ENCODE results near the gene EZH1. TPM values are rescaled to one million over a fixed set of nuclear protein-coding genes. Genes with fewer than 3 reads are reported as not detected.

Gene EZH1
- total RNA-seq, 5 donors from 2014 or later (not counting 1 experiment from before 2014, with no cell fraction given), result 87.1 to 161 (median 146) TPM

DNA sequence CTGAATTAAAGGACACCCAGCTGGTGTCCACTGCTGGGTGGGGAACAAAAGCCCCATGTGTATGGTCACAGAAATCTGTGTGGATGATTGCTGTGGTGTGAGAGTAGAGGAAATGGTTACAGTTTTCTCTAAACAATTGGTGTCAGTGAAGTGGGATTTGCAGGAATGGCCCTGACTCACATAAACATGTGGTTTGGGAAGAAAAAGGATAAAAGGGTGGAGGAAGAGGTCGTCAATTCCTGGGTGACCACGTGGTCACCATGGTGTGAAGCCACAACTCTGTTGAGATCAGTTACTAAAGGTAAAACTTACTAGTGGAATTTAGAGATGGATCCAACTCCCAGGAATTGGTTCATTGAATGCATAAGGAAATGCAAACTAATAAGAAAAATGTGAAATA, 89.3 kb downstream of the EZH1 start:
- Histone ChIP-seq H3K36me3 (ENCODE audit: control insufficient read depth in 2 of 2, extremely low read depth in 1 of 2, insufficient read depth in 1 of 2, low read length in 1 of 2) (no peaks in the 10 kb centered on the region), H3K27me3 (replicated peaks in 1 of 2; ENCODE audit: control insufficient read depth in 2 of 2, extremely low read depth in 1 of 2, insufficient read depth in 2 of 2, low read length in 1 of 2) (peaks cover 2 to 26% of the 10 kb centered on the region in 2 experiments), H3K4me3 (ENCODE audit: control insufficient read depth in 1 of 2, extremely low read depth in 1 of 2, low read length in 1 of 2) (no peak overlapping the region), H3K4me1 (ENCODE audit: control insufficient read depth in 1 of 2, extremely low read depth in 1 of 2, insufficient read depth in 2 of 2, low read length in 2 of 2) (peaks cover 0 to 20% of the 10 kb centered on the region in 2 experiments), H3K9me3 (no peaks in the 10 kb centered on the region), H3K27ac (ENCODE audit: low read length) (no peak overlapping the region)
- 55% methylated on average over 2 of the region's 2 CpGs for WGBS (ENCODE audit: insufficient coverage)
- POLR2A ChIA-PET, result no interaction called here
- H3K4me3 Mint-ChIP-seq, result no peak overlapping the region
- CTCF ChIA-PET, result no interaction called here
- peaks cover 12 to 16% of the 10 kb centered on the region in 2 donors for H3K27me3 Mint-ChIP-seq
- H3K36me3 Mint-ChIP-seq, result no peaks in the 10 kb centered on the region
- no peak overlapping the region for H3K27ac Mint-ChIP-seq
- ATAC-seq (replicated peaks in 1 of 4) (no peak), DNase-seq (no peak)
- no peaks in the 10 kb centered on the region for H3K9me3 Mint-ChIP-seq
- H3K4me1 Mint-ChIP-seq, result peaks cover 16 to 25% (median 20%) of the 10 kb centered on the region in 3 donors

DNA sequence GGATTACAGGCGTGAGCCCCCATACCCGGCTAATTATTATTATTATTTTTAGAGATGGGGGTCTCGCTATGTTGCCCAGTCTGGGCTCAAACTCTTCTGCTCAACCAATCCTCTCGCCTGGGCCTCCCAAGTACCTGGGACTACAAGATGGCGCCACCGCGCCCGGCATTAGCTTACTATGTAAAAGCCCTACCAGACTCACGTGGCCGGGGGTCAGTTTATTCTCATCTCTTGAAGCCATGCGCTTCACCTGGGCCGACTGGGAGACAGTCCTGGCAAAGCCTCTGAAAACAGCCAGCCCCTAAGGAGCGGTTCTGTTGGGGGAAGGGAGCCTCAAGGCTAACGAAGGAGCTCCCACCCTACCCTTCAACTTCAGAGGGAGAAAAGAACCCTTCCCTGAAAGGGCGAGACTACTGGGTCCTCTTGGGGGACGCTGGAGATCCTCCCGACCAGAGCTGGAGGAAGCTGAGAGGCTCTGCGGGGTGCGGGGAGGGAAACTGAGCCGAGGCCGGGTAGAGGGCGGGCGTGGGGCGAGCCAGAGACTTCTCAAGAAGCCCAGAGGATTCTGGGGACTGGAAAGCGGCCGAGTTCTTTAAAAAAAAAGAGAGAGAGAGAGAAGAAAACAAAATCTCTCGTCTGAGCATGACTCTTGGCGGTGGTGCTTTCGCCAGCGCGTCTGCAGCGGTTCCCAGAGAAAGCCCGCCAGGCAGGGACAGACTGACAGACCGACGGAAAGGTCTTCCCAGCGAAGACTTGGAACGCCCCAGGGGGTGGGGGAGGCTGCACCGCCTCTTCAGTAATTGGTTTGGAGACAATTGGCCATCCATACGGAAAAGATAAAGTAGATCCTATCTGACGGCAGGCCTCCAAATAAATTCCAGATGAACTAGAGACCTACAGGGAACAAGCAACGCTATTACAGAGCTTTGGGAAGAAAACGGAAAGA, 91.4 kb downstream of the EZH1 start:
- Histone ChIP-seq H3K27ac (ENCODE audit: low read length) (no peak overlapping the region), H3K9me3 (no peaks in the 10 kb centered on the region), H3K4me1 (ENCODE audit: control insufficient read depth in 1 of 2, extremely low read depth in 1 of 2, insufficient read depth in 2 of 2, low read length in 2 of 2) (peaks cover 0 to 7% of the 10 kb centered on the region in 2 experiments), H3K27me3 (replicated peaks in 1 of 2; ENCODE audit: control insufficient read depth in 2 of 2, extremely low read depth in 1 of 2, insufficient read depth in 2 of 2, low read length in 1 of 2) (peaks cover 2 to 26% of the 10 kb centered on the region in 2 experiments), H3K36me3 (ENCODE audit: control insufficient read depth in 2 of 2, extremely low read depth in 1 of 2, insufficient read depth in 1 of 2, low read length in 1 of 2) (no peaks in the 10 kb centered on the region), H3K4me3 (ENCODE audit: control insufficient read depth in 1 of 2, extremely low read depth in 1 of 2, low read length in 1 of 2) (peak overlapping the region in 1 of 2 donors; percentile 3)
- Mint-ChIP-seq H3K27me3 (peaks cover 12 to 16% of the 10 kb centered on the region in 2 donors), H3K9me3 (no peaks in the 10 kb centered on the region), H3K4me3 (no peak overlapping the region), H3K36me3 (no peaks in the 10 kb centered on the region), H3K27ac (no peak overlapping the region), H3K4me1 (peaks cover 5 to 12% (median 11%) of the 10 kb centered on the region in 3 donors)
- ChIA-PET CTCF (no interaction called here), POLR2A (no interaction called here)
- WGBS (ENCODE audit: insufficient coverage), result 34% methylated on average over 23 of the region's 42 CpGs
- no peak for ATAC-seq (replicated peaks in 1 of 4)
- DNase-seq, result no peak

DNA sequence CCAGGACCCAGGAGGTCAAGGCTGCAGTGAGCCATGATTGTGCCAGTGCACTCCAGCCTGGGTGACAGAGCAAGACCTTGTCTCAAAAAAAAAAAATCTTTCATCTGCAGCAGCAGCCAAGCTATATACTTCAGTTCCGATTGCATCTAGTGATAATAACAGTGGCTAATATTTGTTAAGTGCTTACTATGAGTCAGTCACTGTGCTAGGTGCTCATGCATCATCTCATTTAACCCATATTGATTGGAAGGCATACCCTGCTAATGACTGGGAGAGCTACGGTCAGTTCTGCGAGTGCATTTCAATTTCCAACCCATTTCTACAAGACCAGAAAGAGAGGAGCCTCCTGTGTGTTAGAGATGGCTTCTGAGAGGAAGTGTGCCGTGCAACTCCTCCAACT, 93.4 kb downstream of the EZH1 start:
- H3K27ac Mint-ChIP-seq, result no peak overlapping the region
- WGBS (ENCODE audit: insufficient coverage), result no CpG with 5 or more reads among the region's 4 CpGs

More for the DNA sequence above, 93.4 kb downstream of the EZH1 start:
- Mint-ChIP-seq H3K27me3 (peaks cover 12 to 16% of the 10 kb centered on the region in 2 donors), H3K4me1 (peaks cover 0 to 6% (median 5%) of the 10 kb centered on the region in 3 donors), H3K4me3 (no peak overlapping the region), H3K36me3 (no peaks in the 10 kb centered on the region), H3K9me3 (no peaks in the 10 kb centered on the region)
- ChIA-PET POLR2A (no interaction called here), CTCF (interaction anchor here in 1 of 2 donors (0.7 kb wide), 1 partner anchor 34 kb away, joined by 6 read pairs; no protein-coding TSS in a partner anchor)
- no peak overlapping the region for H3K4me3 ChIP-seq (ENCODE audit: control insufficient read depth in 1 of 2, extremely low read depth in 1 of 2, low read length in 1 of 2)
- H3K27ac ChIP-seq (ENCODE audit: low read length), result no peak overlapping the region
- H3K4me1 ChIP-seq (ENCODE audit: control insufficient read depth in 1 of 2, extremely low read depth in 1 of 2, insufficient read depth in 2 of 2, low read length in 2 of 2), result peaks cover 0 to 6% of the 10 kb centered on the region in 2 experiments
- H3K36me3 ChIP-seq (ENCODE audit: control insufficient read depth in 2 of 2, extremely low read depth in 1 of 2, insufficient read depth in 1 of 2, low read length in 1 of 2), result no peaks in the 10 kb centered on the region
- peaks cover 2 to 26% of the 10 kb centered on the region in 2 experiments for H3K27me3 ChIP-seq (replicated peaks in 1 of 2; ENCODE audit: control insufficient read depth in 2 of 2, extremely low read depth in 1 of 2, insufficient read depth in 2 of 2, low read length in 1 of 2)
- ATAC-seq (replicated peaks in 1 of 4) (no peak), DNase-seq (no peak)
- no peaks in the 10 kb centered on the region for H3K9me3 ChIP-seq

Other genes starting within 250 kb of the EZH1 start
- gene NAGLU, start 208.8 kb downstream of the EZH1 start, total RNA-seq, result 10 to 100 TPM; 13.2 to 35.1 (median 28.8) TPM
- 1 to 10 TPM; 1.2 to 2.2 (median 1.4) TPM for gene HSD17B1, start 192.1 kb downstream of the EZH1 start, total RNA-seq
- 10 to 100 TPM; 43.2 to 79.0 (median 74.9) TPM for gene COASY, start 182.9 kb downstream of the EZH1 start, total RNA-seq
- gene MLX, start 177.9 kb downstream of the EZH1 start, total RNA-seq, result 10 to 100 TPM; 31.4 to 68.9 (median 61.2) TPM
- gene PSMC3IP, start 167.3 kb downstream of the EZH1 start, total RNA-seq, result 1 to 10 TPM; 2.2 to 4.3 (median 3.2) TPM
- gene RETREG3, start 135.7 kb downstream of the EZH1 start, total RNA-seq, result 100 to 1,000 TPM in 3 of 5 donors, 10 to 100 TPM in 2; 72.4 to 150 (median 139) TPM
- gene TUBG1, start 135.4 kb downstream of the EZH1 start, total RNA-seq, result 10 to 100 TPM in 3 of 5 donors, 1 to 10 TPM in 2; 6.5 to 18.9 (median 16.2) TPM
- gene TUBG2, start 85.8 kb downstream of the EZH1 start, total RNA-seq, result 10 to 100 TPM; 13.7 to 22.3 (median 20.5) TPM
- 1 to 10 TPM in 1 of 5 donors, under 1 TPM in 4; 0.13 to 2.5 (median 0.58) TPM for gene PLEKHH3, start 68.0 kb downstream of the EZH1 start, total RNA-seq
- 1 to 10 TPM in 4 of 5 donors, under 1 TPM in 1; 0.53 to 7.8 (median 1.3) TPM for gene CCR10, start 63.2 kb downstream of the EZH1 start, total RNA-seq
- gene CNTNAP1, start 62.5 kb downstream of the EZH1 start, total RNA-seq, result 10 to 100 TPM in 1 of 5 donors, 1 to 10 TPM in 4; 2.2 to 18.3 (median 3.0) TPM
- not detected for gene RAMP2, start 16.2 kb upstream of the EZH1 start, total RNA-seq
- 10 to 100 TPM; 34.7 to 42.5 (median 38.7) TPM for gene VPS25, start 28.4 kb upstream of the EZH1 start, total RNA-seq
- 1 to 10 TPM in 1 of 5 donors, under 1 TPM in 3, not detected in 1; 0.38 to 1.3 (median 0.60) TPM for gene WNK4, start 35.6 kb upstream of the EZH1 start, total RNA-seq
- 10 to 100 TPM in 4 of 5 donors, 1 to 10 TPM in 1; 7.9 to 32.4 (median 29.8) TPM for gene COA3, start 53.7 kb upstream of the EZH1 start, total RNA-seq
- gene CNTD1, start 53.8 kb upstream of the EZH1 start, total RNA-seq, result not detected
- gene BECN1, start 79.2 kb upstream of the EZH1 start, total RNA-seq, result 100 to 1,000 TPM in 4 of 5 donors, 10 to 100 TPM in 1; 92.1 to 138 (median 105) TPM
- 10 to 100 TPM; 68.0 to 79.1 (median 77.2) TPM for gene PSME3, start 88.4 kb upstream of the EZH1 start, total RNA-seq
- gene AOC2, start 99.5 kb upstream of the EZH1 start, total RNA-seq, result 1 to 10 TPM; 2.2 to 3.7 (median 3.2) TPM
- 1 to 10 TPM; 1.2 to 2.1 (median 1.2) TPM for gene AOC3, start 106.2 kb upstream of the EZH1 start, total RNA-seq
- under 1 TPM in 3 of 5 donors, not detected in 2; 0.19 to 0.30 (median 0.20) TPM for gene G6PC1, start 155.8 kb upstream of the EZH1 start, total RNA-seq
- gene AARSD1, start 219.4 kb upstream of the EZH1 start, total RNA-seq, result 10 to 100 TPM; 54.1 to 65.2 (median 60.0) TPM
- under 1 TPM in 3 of 5 donors, not detected in 2; 0.25 to 0.44 (median 0.41) TPM for gene PTGES3L, start 235.0 kb upstream of the EZH1 start, total RNA-seq
- gene RUNDC1, start 235.5 kb upstream of the EZH1 start, total RNA-seq, result 10 to 100 TPM; 11.5 to 24.0 (median 23.7) TPM